Measurements from ENCODE around the gene C20orf204.

DNA sequence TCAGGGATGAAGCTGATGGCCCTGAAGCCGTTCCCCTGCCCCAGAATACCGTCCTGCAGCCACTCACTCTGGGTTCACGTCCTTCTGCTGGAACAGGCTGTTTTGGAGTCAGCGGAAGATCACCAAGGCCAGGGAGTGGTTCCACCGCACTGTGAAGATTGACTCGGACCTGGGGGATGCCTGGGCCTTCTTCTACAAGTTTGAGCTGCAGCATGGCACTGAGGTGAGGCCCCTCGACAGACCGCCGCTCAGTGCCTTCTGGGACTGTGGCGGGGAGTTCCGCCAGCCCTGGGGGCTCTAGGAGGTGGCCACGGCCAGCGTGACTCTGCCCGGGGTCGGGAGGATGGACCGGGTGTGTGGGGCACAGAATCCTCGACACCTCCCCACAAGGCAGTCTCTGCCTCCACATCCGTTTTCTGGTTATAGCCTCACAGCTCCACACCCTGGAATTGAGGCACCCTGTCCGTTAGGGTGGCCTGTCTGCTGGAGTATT lies 4.1 kb upstream of the C20orf204 start:
- TF ChIP-seq, protein P1, sequence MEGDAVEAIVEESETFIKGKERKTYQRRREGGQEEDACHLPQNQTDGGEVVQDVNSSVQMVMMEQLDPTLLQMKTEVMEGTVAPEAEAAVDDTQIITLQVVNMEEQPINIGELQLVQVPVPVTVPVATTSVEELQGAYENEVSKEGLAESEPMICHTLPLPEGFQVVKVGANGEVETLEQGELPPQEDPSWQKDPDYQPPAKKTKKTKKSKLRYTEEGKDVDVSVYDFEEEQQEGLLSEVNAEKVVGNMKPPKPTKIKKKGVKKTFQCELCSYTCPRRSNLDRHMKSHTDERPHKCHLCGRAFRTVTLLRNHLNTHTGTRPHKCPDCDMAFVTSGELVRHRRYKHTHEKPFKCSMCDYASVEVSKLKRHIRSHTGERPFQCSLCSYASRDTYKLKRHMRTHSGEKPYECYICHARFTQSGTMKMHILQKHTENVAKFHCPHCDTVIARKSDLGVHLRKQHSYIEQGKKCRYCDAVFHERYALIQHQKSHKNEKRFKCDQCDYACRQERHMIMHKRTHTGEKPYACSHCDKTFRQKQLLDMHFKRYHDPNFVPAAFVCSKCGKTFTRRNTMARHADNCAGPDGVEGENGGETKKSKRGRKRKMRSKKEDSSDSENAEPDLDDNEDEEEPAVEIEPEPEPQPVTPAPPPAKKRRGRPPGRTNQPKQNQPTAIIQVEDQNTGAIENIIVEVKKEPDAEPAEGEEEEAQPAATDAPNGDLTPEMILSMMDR (IDR thresholded peaks at IDR 0.05), result no peak
- TF ChIP-seq POLR2AphosphoS5 (IDR thresholded peaks at IDR 0.05) (no peak), POLR2A (IDR thresholded peaks at IDR 0.05; ENCODE audit: low read depth) (no peak)

Data from esophagus muscularis mucosa (tissue), 3 donors.